GM23248 (cell line): ENCODE results near the gene EPN2. TPM values are rescaled to one million over a fixed set of nuclear protein-coding genes. Genes with fewer than 3 reads are reported as not detected.

ENCODE experiments used
- DNase-seq: peaks from one replicate; pipeline ENCODE4 v3.0.0-alpha.2; 2015
- H2AFZ ChIP-seq: fragments of 200-600 bp; sonication (generic); 2 replicates; pipeline ENCODE4 v1.6.1; 2016; ENCODE audit warnings: antibody characterized with exemption
- H3F3A ChIP-seq: fragments of 200-600 bp; sonication (generic); 2 replicates; pipeline ENCODE4 v1.6.1; 2016; ENCODE audit warnings: mild to moderate bottlenecking, antibody characterized with exemption, mixed run types; ENCODE audit not compliant: insufficient read depth
- H3K27ac ChIP-seq: fragments of 200-600 bp; sonication (generic); 2 replicates; pipeline ENCODE4 v1.5.1; 2016; ENCODE audit warnings: mild to moderate bottlenecking
- H3K27me3 ChIP-seq: fragments of 200-600 bp; sonication (generic); replicated peaks from 2 replicates; pipeline ENCODE4 v1.6.1; 2016; ENCODE audit warnings: mild to moderate bottlenecking; ENCODE audit not compliant: insufficient read depth
- H3K36me3 ChIP-seq: fragments of 200-600 bp; sonication (generic); 2 replicates; pipeline ENCODE4 v1.6.1; 2016; ENCODE audit warnings: low read depth, mild to moderate bottlenecking
- H3K4me1 ChIP-seq: fragments of 200-600 bp; sonication (generic); 2 replicates; pipeline ENCODE4 v1.6.1; 2016; ENCODE audit warnings: mild to moderate bottlenecking; ENCODE audit not compliant: insufficient read depth
- H3K4me2 ChIP-seq: fragments of 200-600 bp; sonication (generic); one replicate; pipeline ENCODE4 v1.6.1; 2016; ENCODE audit warnings: mild to moderate bottlenecking; ENCODE audit not compliant: unreplicated experiment
- H3K4me3 ChIP-seq: fragments of 200-600 bp; sonication (generic); 2 replicates; pipeline ENCODE4 v1.5.1; 2016; ENCODE audit warnings: mild to moderate bottlenecking
- H3K79me2 ChIP-seq: fragments of 200-600 bp; sonication (generic); 2 replicates; pipeline ENCODE4 v1.6.1; 2016; ENCODE audit warnings: mild to moderate bottlenecking; ENCODE audit not compliant: insufficient read depth
- H3K9ac ChIP-seq: fragments of 200-600 bp; sonication (generic); 2 replicates; pipeline ENCODE4 v1.6.1; 2016; ENCODE audit warnings: mild to moderate bottlenecking
- H3K9me2 ChIP-seq: fragments of 200-600 bp; sonication (generic); 2 replicates; pipeline ENCODE4 v1.6.1; 2016; ENCODE audit warnings: mixed run types, mild to moderate bottlenecking, moderate library complexity; ENCODE audit not compliant: insufficient read depth
- H3K9me3 ChIP-seq: fragments of 200-600 bp; sonication (generic); one replicate; pipeline ENCODE4 v1.6.1; 2017; ENCODE audit warnings: low read depth
- H4K20me1 ChIP-seq: fragments of 200-600 bp; sonication (generic); 2 replicates; pipeline ENCODE4 v1.6.0; 2016; ENCODE audit not compliant: insufficient read depth
- EZH2 ChIP-seq: fragments of 200-600 bp; sonication (generic); IDR thresholded peaks from 2 replicates; pipeline ENCODE4 v1.6.1; 2018; ENCODE audit warnings: antibody characterized with exemption, mild to moderate bottlenecking; ENCODE audit not compliant: insufficient read depth, poor library complexity, severe bottlenecking
- EZH2phosphoT487 ChIP-seq: fragments of 200-600 bp; sonication (generic); IDR thresholded peaks from 2 replicates; pipeline ENCODE4 v1.6.1; 2018; ENCODE audit warnings: antibody characterized with exemption, moderate library complexity, mild to moderate bottlenecking, low read depth; ENCODE audit not compliant: insufficient read depth
- WGBS, 2 experiments: methylation state at CpG; one replicate each; pipeline ENCODE4 v1.1.6; 2015 to 2017; ENCODE audit warnings: low lambda C conversion rate in 2 of 2, low coverage in 1 of 2; ENCODE audit errors: missing lambda C conversion rate in 2 of 2; 5-methylcytosine and 5-hydroxymethylcytosine counted together
- in situ Hi-C: fragments of 300-500 bp; cut with MboI; formaldehyde crosslinking; loops from 2 replicates; pipeline ENCODE4 v1.15.0; 2020
- polyA plus RNA-seq: library from polyadenylated mRNA; unstranded; fragments of >200 nt; fragmentation: Nextera tagmentation; extraction: Ambion mirVana; gene quantifications from 2 replicates; pipeline ENCODE4 v1.2.1, GENCODE V29; 2016
- total RNA-seq: library from RNA; depleted of rRNA; stranded (reverse); fragments of >200 nt; shearing (Covaris generic); gene quantifications from 2 replicates; pipeline ENCODE4 v1.2.3, GENCODE V29; 2014

Gene EPN2
- total and polyA plus RNA-seq, 2 experiments from 2014 or later: 25.3 to 54.0 TPM

DNA sequence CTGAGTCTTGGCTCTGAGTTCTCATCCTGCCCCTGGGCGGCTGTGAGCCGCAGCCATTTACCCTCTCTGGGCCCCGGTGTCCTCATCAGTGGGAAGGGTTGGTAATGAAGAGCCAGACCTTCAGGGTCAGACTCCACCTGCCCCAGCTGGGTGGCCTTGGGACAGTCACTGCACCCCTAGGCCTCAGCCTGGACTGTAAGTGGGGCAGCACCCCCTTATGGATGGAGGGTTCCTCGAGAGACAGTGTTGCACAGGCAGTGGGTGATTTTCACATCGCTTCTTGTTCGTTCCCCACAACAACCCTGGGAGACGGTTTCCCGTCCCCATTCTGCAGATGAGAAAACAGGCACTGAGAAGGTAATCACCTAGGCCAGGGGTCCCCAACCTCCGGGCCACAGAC lies 64.8 kb downstream of the EPN2 start:
- DNase-seq: no peak
- H3K9me3 ChIP-seq: no peaks in the 10 kb centered on the region
- H3K9ac ChIP-seq: no peak overlapping the region
- H3F3A ChIP-seq: no peaks in the 10 kb centered on the region
- peaks cover 61% of the 10 kb centered on the region for H3K79me2 ChIP-seq
- H3K4me2 ChIP-seq: no peak overlapping the region
- no peaks in the 10 kb centered on the region for H3K27me3 ChIP-seq
- H3K4me3 ChIP-seq: no peak overlapping the region
- in situ Hi-C loops: no loop called here
- no peak for TF ChIP-seq EZH2phosphoT487
- TF ChIP-seq EZH2: no peak
- 86 to 90% methylated on average over 9 of the region's 9 CpGs for WGBS, 2 experiments
- H4K20me1 ChIP-seq: no peaks in the 10 kb centered on the region
- peaks cover 7% of the 10 kb centered on the region; the same call in 1 of the 2 replicates for H3K4me1 ChIP-seq
- H3K9me2 ChIP-seq: no peaks in the 10 kb centered on the region
- H2AFZ ChIP-seq: no peak overlapping the region
- no peaks in the 10 kb centered on the region for H3K36me3 ChIP-seq
- H3K27ac ChIP-seq: no peak overlapping the region

DNA sequence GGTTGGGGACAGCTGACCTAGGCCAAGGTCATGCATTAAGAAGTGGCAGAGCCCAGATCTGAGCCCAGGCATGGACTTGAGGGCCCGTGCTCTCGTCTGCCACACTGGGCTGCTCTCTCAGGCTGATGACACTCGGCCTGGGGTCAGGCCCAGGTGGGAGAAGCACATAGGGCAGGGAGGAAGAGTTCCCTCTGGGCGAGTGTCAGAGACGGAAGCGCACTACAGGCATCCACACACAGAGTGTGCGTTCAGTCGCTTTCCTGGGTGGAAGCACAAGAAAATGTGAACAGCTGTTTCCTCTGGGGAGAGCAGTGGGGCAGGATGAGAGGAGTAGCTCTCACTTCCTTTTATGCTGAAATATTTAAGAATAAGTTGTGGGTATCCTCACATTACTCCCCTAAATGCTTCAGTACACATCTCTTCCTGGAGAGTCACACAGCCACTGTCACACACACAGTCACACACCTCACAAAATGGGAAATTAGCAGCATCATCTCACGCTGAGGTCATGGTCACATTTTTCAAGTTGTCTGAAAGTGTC lies 65.7 kb downstream of the EPN2 start:
- H3K27ac ChIP-seq: no peak overlapping the region
- H3K4me1 ChIP-seq: peaks cover 7% of the 10 kb centered on the region; the same call in 1 of the 2 replicates
- no peak for TF ChIP-seq EZH2
- no peak for TF ChIP-seq EZH2phosphoT487
- H3K27me3 ChIP-seq: no peaks in the 10 kb centered on the region
- H3K9me3 ChIP-seq: no peaks in the 10 kb centered on the region
- peaks cover 65% of the 10 kb centered on the region for H3K79me2 ChIP-seq
- H2AFZ ChIP-seq: no peak overlapping the region
- 96% methylated on average over 9 of the region's 9 CpGs for WGBS, 2 experiments
- no peak for DNase-seq
- H3K4me3 ChIP-seq: no peak overlapping the region
- no peaks in the 10 kb centered on the region for H3K36me3 ChIP-seq
- no peak overlapping the region for H3K4me2 ChIP-seq
- no peaks in the 10 kb centered on the region for H3F3A ChIP-seq
- no peaks in the 10 kb centered on the region for H4K20me1 ChIP-seq
- in situ Hi-C loops: no loop called here
- H3K9ac ChIP-seq: no peak overlapping the region
- no peaks in the 10 kb centered on the region for H3K9me2 ChIP-seq

DNA sequence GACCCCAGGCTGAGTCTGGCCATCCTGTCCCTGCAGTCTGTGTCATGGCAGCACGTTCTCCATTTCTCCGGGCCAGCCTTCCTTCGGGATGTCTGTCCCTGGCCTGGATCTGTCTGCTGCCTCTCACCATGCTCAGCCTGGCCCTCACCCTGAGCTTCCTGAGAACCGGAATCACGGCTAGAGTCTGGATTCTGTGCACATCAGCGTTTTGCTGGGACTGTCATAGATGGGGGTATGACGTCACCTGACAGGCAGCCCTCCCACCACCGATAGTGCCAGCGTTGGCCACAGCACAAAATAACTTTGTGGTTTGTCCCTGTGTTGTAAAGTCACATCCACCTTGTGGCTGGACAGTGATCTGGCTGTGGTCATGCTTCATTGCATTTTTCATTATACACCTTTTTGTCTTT lies 66.2 kb downstream of the EPN2 start:
- in situ Hi-C loops: no loop called here
- no peak overlapping the region for H3K9ac ChIP-seq

GRCh38 chr17:19304209-19304608 lies 67.0 kb downstream of the EPN2 start:
- Histone ChIP-seq H3K27me3 (no peaks in the 10 kb centered on the region), H3K4me2 (no peak overlapping the region), H3K79me2 (peaks cover 59% of the 10 kb centered on the region), H4K20me1 (no peaks in the 10 kb centered on the region), H3K9me3 (no peaks in the 10 kb centered on the region), H3K9ac (no peak overlapping the region), H3K9me2 (no peaks in the 10 kb centered on the region), H3K27ac (no peak overlapping the region), H3K4me1 (peaks cover 7% of the 10 kb centered on the region; the same call in 1 of the 2 replicates), H3K4me3 (no peak overlapping the region), H3F3A (no peaks in the 10 kb centered on the region), H3K36me3 (no peaks in the 10 kb centered on the region), H2AFZ (no peak overlapping the region)
- in situ Hi-C loops: no loop called here
- 75 to 77% methylated on average over 7 of the region's 7 CpGs for WGBS, 2 experiments
- peak; percentile 64 for DNase-seq
- TF ChIP-seq EZH2 (no peak), EZH2phosphoT487 (no peak)

More for the DNA sequence above, 66.2 kb downstream of the EPN2 start:
- Histone ChIP-seq H3K36me3 (no peaks in the 10 kb centered on the region), H3K4me2 (no peak overlapping the region), H3K9me2 (no peaks in the 10 kb centered on the region), H4K20me1 (no peaks in the 10 kb centered on the region), H3K27me3 (no peaks in the 10 kb centered on the region), H3K27ac (no peak overlapping the region), H3K79me2 (peaks cover 65% of the 10 kb centered on the region), H3F3A (no peaks in the 10 kb centered on the region), H3K4me3 (no peak overlapping the region), H3K4me1 (peaks cover 7% of the 10 kb centered on the region; the same call in 1 of the 2 replicates), H2AFZ (no peak overlapping the region), H3K9me3 (no peaks in the 10 kb centered on the region)
- WGBS, 2 experiments: 93% methylated on average over 9 of the region's 9 CpGs
- TF ChIP-seq EZH2 (no peak), EZH2phosphoT487 (no peak)
- no peak for DNase-seq

GRCh38 chr17:19304751-19305150 lies 67.6 kb downstream of the EPN2 start:
- H3K27ac ChIP-seq: no peak overlapping the region
- TF ChIP-seq EZH2 (no peak), EZH2phosphoT487 (no peak)
- peaks cover 7% of the 10 kb centered on the region; the same call in 1 of the 2 replicates for H3K4me1 ChIP-seq
- no peaks in the 10 kb centered on the region for H4K20me1 ChIP-seq
- 91 to 96% methylated on average over 5 of the region's 5 CpGs for WGBS, 2 experiments
- no peak overlapping the region for H2AFZ ChIP-seq
- no peak overlapping the region for H3K9ac ChIP-seq
- H3K36me3 ChIP-seq: no peaks in the 10 kb centered on the region
- DNase-seq: no peak
- no peaks in the 10 kb centered on the region for H3K27me3 ChIP-seq
- H3K4me3 ChIP-seq: no peak overlapping the region
- in situ Hi-C loops: no loop called here
- no peaks in the 10 kb centered on the region for H3K9me2 ChIP-seq
- peaks cover 58% of the 10 kb centered on the region for H3K79me2 ChIP-seq
- no peak overlapping the region for H3K4me2 ChIP-seq
- H3F3A ChIP-seq: no peaks in the 10 kb centered on the region
- no peaks in the 10 kb centered on the region for H3K9me3 ChIP-seq
